ENCODE results near the gene TTC28. TPM values are rescaled to one million over a fixed set of nuclear protein-coding genes. Genes with fewer than 3 reads are reported as not detected.

TTC28 gene
- total and polyA plus RNA-seq, 2 donors (not counting 3 experiments of a cell fraction or from before 2014, with no cell fraction given) = 16.5 to 51.1 TPM

GRCh38 chr22:28237783-28238182, 441.9 kb downstream of the TTC28 start:
- no peak overlapping the region for H2AFZ ChIP-seq (ENCODE audit: low read depth, low read length)
- H3K4me3 ChIP-seq (replicated peaks in 1 of 3; ENCODE audit: insufficient read depth in 1 of 3, low read depth in 1 of 3, low read length in 3 of 3) = no peak overlapping the region
- FAIRE-seq (no peak), DNase-seq (ENCODE audit: low read depth, low spot score) (no peak)
- no peak overlapping the region for H3K27ac ChIP-seq (ENCODE audit: insufficient read depth, low read depth, low read length)
- H3K9me3 ChIP-seq (replicated peaks; ENCODE audit: control insufficient read depth, insufficient read depth, low read length) = no peaks in the 10 kb centered on the region
- H3K4me1 ChIP-seq (ENCODE audit: control insufficient read depth, extremely low read depth, insufficient read depth, low read length) = no peaks in the 10 kb centered on the region
- dilution Hi-C loops (cut with MboI; ENCODE audit: extremely low pct_ligation_motif_present, low sequenced_read_pairs) (no loop called here), intact Hi-C loops (cut with micrococcal nuclease) (no loop called here)
- H3K4me2 ChIP-seq (ENCODE audit: insufficient read depth, low read length) = no peak overlapping the region
- H3K79me2 ChIP-seq (ENCODE audit: control insufficient read depth, insufficient read depth, low read length) = no peaks in the 10 kb centered on the region
- no peak overlapping the region for H3K9ac ChIP-seq (replicated peaks; ENCODE audit: extremely low read depth, insufficient read depth, low read length)
- no peaks in the 10 kb centered on the region for H3K27me3 ChIP-seq (ENCODE audit: control insufficient read depth in 2 of 2, insufficient read depth in 2 of 2, low read length in 2 of 2)
- ChIA-PET POLR2A (no interaction called here), CTCF (interaction anchor here (1.3 kb wide), 1 partner anchor 15 kb away, joined by 4 read pairs; no protein-coding TSS in a partner anchor)
- no TSS peak for BruUV-seq (replicated peaks)
- H3K9me1 ChIP-seq (replicated peaks; ENCODE audit: control insufficient read depth, extremely low read depth, insufficient read depth, low read length) = no peaks in the 10 kb centered on the region
- TF ChIP-seq GATA2 (IDR thresholded peaks at IDR 0.05; ENCODE audit: insufficient read depth, insufficient read length, low read depth, low read length) = no peak
- TF ChIP-seq POLR2AphosphoS5 (IDR thresholded peaks at IDR 0.05; ENCODE audit: insufficient read depth, low read depth, low read length) = no peak
- no peaks in the 10 kb centered on the region for H3K36me3 ChIP-seq (ENCODE audit: control insufficient read depth in 2 of 2, extremely low read depth in 1 of 2, insufficient read depth in 2 of 2, low read length in 2 of 2)
- no peaks in the 10 kb centered on the region for H4K20me1 ChIP-seq (replicated peaks; ENCODE audit: control insufficient read depth, extremely low read depth, insufficient read depth, low read length)

- intact Hi-C loops (cut with micrococcal nuclease) = no loop called here
These were observed 442.5 kb downstream of the TTC28 start for GRCh38 chr22:28237112-28237511.

More at GRCh38 chr22:28237112-28237511, 442.5 kb downstream of the TTC28 start:
- no peak for FAIRE-seq
- POLR2A ChIA-PET = no interaction called here
- no peaks in the 10 kb centered on the region for H3K36me3 ChIP-seq (ENCODE audit: control insufficient read depth in 2 of 2, extremely low read depth in 1 of 2, insufficient read depth in 2 of 2, low read length in 2 of 2)
- no peak overlapping the region for H3K9ac ChIP-seq (replicated peaks; ENCODE audit: extremely low read depth, insufficient read depth, low read length)
- no TSS peak for BruUV-seq (replicated peaks)
- no peak overlapping the region for H3K27ac ChIP-seq (ENCODE audit: insufficient read depth, low read depth, low read length)
- H3K4me1 ChIP-seq (ENCODE audit: control insufficient read depth, extremely low read depth, insufficient read depth, low read length) = no peaks in the 10 kb centered on the region
- H3K4me3 ChIP-seq (replicated peaks in 1 of 3; ENCODE audit: insufficient read depth in 1 of 3, low read depth in 1 of 3, low read length in 3 of 3) = no peak overlapping the region
- H3K9me1 ChIP-seq (replicated peaks; ENCODE audit: control insufficient read depth, extremely low read depth, insufficient read depth, low read length) = no peaks in the 10 kb centered on the region
- no peaks in the 10 kb centered on the region for H3K79me2 ChIP-seq (ENCODE audit: control insufficient read depth, insufficient read depth, low read length)
- no peaks in the 10 kb centered on the region for H3K27me3 ChIP-seq (ENCODE audit: control insufficient read depth in 2 of 2, insufficient read depth in 2 of 2, low read length in 2 of 2)
- no peak for DNase-seq (ENCODE audit: low read depth, low spot score)
- TF ChIP-seq POLR2A (IDR thresholded peaks at IDR 0.05; ENCODE audit: low read depth, low read length) (no peak), MAX (IDR thresholded peaks at IDR 0.05; ENCODE audit: insufficient read depth, insufficient read length) (no peak), MYC (IDR thresholded peaks at IDR 0.05; ENCODE audit: low read depth, low read length) (no peak), EZH2 (IDR thresholded peaks at IDR 0.05; ENCODE audit: borderline replicate concordance, low read depth, low read length, severe bottlenecking) (no peak), GATA2 (IDR thresholded peaks at IDR 0.05; ENCODE audit: insufficient read depth, insufficient read length, low read depth, low read length) (no peak), JUN (IDR thresholded peaks at IDR 0.05; ENCODE audit: borderline replicate concordance, insufficient read depth, insufficient read length, low read depth) (no peak), FOS (IDR thresholded peaks at IDR 0.05; ENCODE audit: borderline replicate concordance, insufficient read depth, low read length) (no peak), CTCF (IDR thresholded peaks at IDR 0.05; ENCODE audit: extremely low read depth in 1 of 2, insufficient read depth in 1 of 2, low read depth in 1 of 2, low read length in 2 of 2) (no peak), POLR2AphosphoS5 (IDR thresholded peaks at IDR 0.05; ENCODE audit: insufficient read depth, low read depth, low read length) (no peak)
- H3K9me3 ChIP-seq (replicated peaks; ENCODE audit: control insufficient read depth, insufficient read depth, low read length) = no peaks in the 10 kb centered on the region
- H3K4me2 ChIP-seq (ENCODE audit: insufficient read depth, low read length) = no peak overlapping the region
- H4K20me1 ChIP-seq (replicated peaks; ENCODE audit: control insufficient read depth, extremely low read depth, insufficient read depth, low read length) = no peaks in the 10 kb centered on the region
- dilution Hi-C loops (cut with MboI; ENCODE audit: extremely low pct_ligation_motif_present, low sequenced_read_pairs) = no loop called here
- no peak overlapping the region for H2AFZ ChIP-seq (ENCODE audit: low read depth, low read length)
- CTCF ChIA-PET = interaction anchor here (1.8 kb wide), 1 partner anchor 16 kb away, joined by 5 read pairs; no protein-coding TSS in a partner anchor

Measured in endothelial cell of umbilical vein (primary cell).